CD4-positive, alpha-beta T cell (primary cell): ENCODE results near the gene VWA8. TPM values are rescaled to one million over a fixed set of nuclear protein-coding genes. Genes with fewer than 3 reads are reported as not detected.

Experiments used
- ATAC-seq: fragments of 200-7000 bp; cut with Tn5 transposase; one replicate; pipeline ENCODE4 v1.10.0; 2022; ENCODE audit warnings: mild to moderate bottlenecking; ENCODE audit not compliant: poor library complexity
- CTCF ChIA-PET: fragments of 350-600 bp; sonication (Branson Sonifier 250); formaldehyde crosslinking; loops from one replicate; lab custom pipeline; 2021; ENCODE audit warnings: antibody characterized with exemption, inconsistent platforms; lab: Charles Lee
- POLR2A ChIA-PET: fragments of 350-600 bp; sonication (Branson Sonifier 250); formaldehyde crosslinking; loops from one replicate; lab custom pipeline; 2021; ENCODE audit warnings: antibody characterized with exemption, inconsistent platforms; lab: Charles Lee
- DNase-seq, 14 experiments: peaks; one replicate each; pipeline ENCODE4 v3.0.0-alpha.2; 2013 to 2020; ENCODE audit warnings: mixed read lengths in 2 of 14
- H3K27ac ChIP-seq, 2 donors: one replicate each; pipeline versions ENCODE4 v1.5.1 to v1.7.0; 2013; ENCODE audit warnings: low read length in 2 of 2, low read depth in 1 of 2, mild to moderate bottlenecking in 1 of 2
- H3K27me3 ChIP-seq, 2 experiments: 1 replicate in 1 of 2; 2 replicates in 1 of 2; pipeline versions ENCODE4 v1.6.1 to v1.7.0; 2013; ENCODE audit warnings: low read length in 2 of 2, control low read depth in 1 of 2, mild to moderate bottlenecking in 1 of 2, moderate library complexity in 1 of 2; ENCODE audit not compliant: insufficient read depth in 2 of 2, control insufficient read depth in 1 of 2
- H3K36me3 ChIP-seq: one replicate; pipeline ENCODE4 v1.6.1; 2013; ENCODE audit warnings: low read length, control low read depth; ENCODE audit not compliant: insufficient read depth
- H3K4me1 ChIP-seq: one replicate; pipeline ENCODE4 v1.6.1; 2013; ENCODE audit warnings: low read length, control low read depth; ENCODE audit not compliant: insufficient read depth
- H3K4me3 ChIP-seq: one replicate; pipeline ENCODE4 v1.5.1; 2013; ENCODE audit warnings: mild to moderate bottlenecking, low read length, moderate library complexity
- H3K9me3 ChIP-seq, 2 experiments: 1 replicate in 1 of 2; 2 replicates in 1 of 2; pipeline versions ENCODE4 v1.6.1 to v1.7.0; 2013; ENCODE audit warnings: low read length in 2 of 2, mild to moderate bottlenecking in 2 of 2, control low read depth in 1 of 2, moderate library complexity in 1 of 2; ENCODE audit not compliant: control insufficient read depth in 1 of 2, insufficient read depth in 1 of 2
- H3K27ac Mint-ChIP-seq: one replicate; pipeline ENCODE4 v1.8.0; 2020; ENCODE audit warnings: mixed read lengths
- H3K27me3 Mint-ChIP-seq: one replicate; pipeline ENCODE4 v1.8.0; 2021; ENCODE audit warnings: mixed read lengths
- H3K36me3 Mint-ChIP-seq: one replicate; pipeline ENCODE4 v1.8.0; 2021; ENCODE audit warnings: low read depth, mixed read lengths
- H3K4me1 Mint-ChIP-seq: one replicate; pipeline ENCODE4 v1.8.0; 2021; ENCODE audit warnings: low read depth, mixed read lengths
- H3K4me3 Mint-ChIP-seq: one replicate; pipeline ENCODE4 v1.8.0; 2020; ENCODE audit warnings: mild to moderate bottlenecking, mixed read lengths
- H3K9me3 Mint-ChIP-seq: one replicate; pipeline ENCODE4 v1.8.0; 2020; ENCODE audit warnings: mixed read lengths
- intact Hi-C, 2 experiments: fragments of 100-400 bp; cut with DNase I in 1 of 2; cut with micrococcal nuclease in 1 of 2; formaldehyde crosslinking; loops; one replicate each; pipeline versions ENCODE4 v1.15.1 to v1.9.0; 2023 to 2025; cut with DNase I, micrococcal nuclease
- total RNA-seq, 174 experiments: library from RNA in 2 of 174; stranded (reverse) in 2 of 174; gene quantifications; one replicate each; pipeline ENCODE4 v1.2.3 and lab custom pipeline; 2021 to 2026
- TF ChIP-seq, protein P1 (sequence below): fragments of 200-600 bp; IDR thresholded peaks from one replicate; pipeline ENCODE4 v1.8.0; 2022; ENCODE audit warnings: antibody characterized with exemption, mild to moderate bottlenecking

Gene VWA8
- total RNA-seq, 2 experiments from 2014 or later: 18.7 to 19.0 TPM

GRCh38 chr13:41961466-41961760 is 504 bp upstream of the VWA8 start:
- Histone ChIP-seq H3K27ac (peak overlapping the region; percentile 39 to 82), H3K4me3 (peak overlapping the region; percentile 90), H3K9me3 (no peaks in the 10 kb centered on the region), H3K4me1 (peaks cover 21% of the 10 kb centered on the region), H3K36me3 (no peaks in the 10 kb centered on the region), H3K27me3 (no peaks in the 10 kb centered on the region)
- no peak for ATAC-seq
- Mint-ChIP-seq H3K36me3 (no peaks in the 10 kb centered on the region), H3K4me3 (peak overlapping the region; percentile 92), H3K27me3 (no peaks in the 10 kb centered on the region), H3K27ac (peak overlapping the region; percentile 94), H3K9me3 (no peaks in the 10 kb centered on the region), H3K4me1 (peaks cover 49% of the 10 kb centered on the region)
- intact Hi-C loops: loop anchor here (5.0 kb wide), 2 partner anchors 86 to 311 kb away; partner anchors contain the start of genes AKAP11 (in 1 of the 2) and DGKH (in 1 of the 2)
- ChIA-PET CTCF (no interaction called here), POLR2A (interaction anchor here (0.6 to 2.3 kb wide), 10 partner anchors 9 to 86 kb away, joined by 3 to 13 read pairs (median 5); no protein-coding TSS in a partner anchor)
- no peak for DNase-seq
- TF ChIP-seq, protein P1, sequence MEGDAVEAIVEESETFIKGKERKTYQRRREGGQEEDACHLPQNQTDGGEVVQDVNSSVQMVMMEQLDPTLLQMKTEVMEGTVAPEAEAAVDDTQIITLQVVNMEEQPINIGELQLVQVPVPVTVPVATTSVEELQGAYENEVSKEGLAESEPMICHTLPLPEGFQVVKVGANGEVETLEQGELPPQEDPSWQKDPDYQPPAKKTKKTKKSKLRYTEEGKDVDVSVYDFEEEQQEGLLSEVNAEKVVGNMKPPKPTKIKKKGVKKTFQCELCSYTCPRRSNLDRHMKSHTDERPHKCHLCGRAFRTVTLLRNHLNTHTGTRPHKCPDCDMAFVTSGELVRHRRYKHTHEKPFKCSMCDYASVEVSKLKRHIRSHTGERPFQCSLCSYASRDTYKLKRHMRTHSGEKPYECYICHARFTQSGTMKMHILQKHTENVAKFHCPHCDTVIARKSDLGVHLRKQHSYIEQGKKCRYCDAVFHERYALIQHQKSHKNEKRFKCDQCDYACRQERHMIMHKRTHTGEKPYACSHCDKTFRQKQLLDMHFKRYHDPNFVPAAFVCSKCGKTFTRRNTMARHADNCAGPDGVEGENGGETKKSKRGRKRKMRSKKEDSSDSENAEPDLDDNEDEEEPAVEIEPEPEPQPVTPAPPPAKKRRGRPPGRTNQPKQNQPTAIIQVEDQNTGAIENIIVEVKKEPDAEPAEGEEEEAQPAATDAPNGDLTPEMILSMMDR: no peak

DNA sequence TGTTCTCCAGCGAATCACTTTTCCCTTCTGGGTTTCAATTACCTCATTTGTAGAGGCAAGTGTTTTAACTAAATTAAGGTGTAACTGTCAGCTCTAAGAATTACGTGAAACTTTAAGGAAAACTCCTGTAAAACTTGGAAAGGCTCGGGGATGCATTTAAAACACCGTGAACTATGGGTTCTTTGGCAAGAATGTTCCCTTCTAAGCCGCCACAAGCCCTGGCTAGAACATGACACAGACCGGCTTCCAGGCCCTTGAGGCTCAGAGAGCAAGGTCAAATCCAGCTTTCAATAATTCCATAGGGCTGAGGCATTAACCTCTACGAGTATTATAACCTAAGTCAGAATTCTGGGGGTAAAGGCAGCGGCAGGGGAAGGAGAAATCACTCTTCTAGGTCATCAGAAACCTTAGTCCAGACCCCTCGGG is 685 bp downstream of the VWA8 start:
- Histone ChIP-seq H3K9me3 (no peaks in the 10 kb centered on the region), H3K27ac (peak overlapping the region in 1 of 2 donors; percentile 39), H3K36me3 (no peaks in the 10 kb centered on the region), H3K4me3 (peak overlapping the region; percentile 90), H3K27me3 (no peaks in the 10 kb centered on the region), H3K4me1 (peaks cover 21% of the 10 kb centered on the region)
- H3K4me3 Mint-ChIP-seq: peak overlapping the region; percentile 92
- peak overlapping the region; percentile 94 for H3K27ac Mint-ChIP-seq
- H3K36me3 Mint-ChIP-seq: no peaks in the 10 kb centered on the region
- no peaks in the 10 kb centered on the region for H3K27me3 Mint-ChIP-seq
- TF ChIP-seq, protein P1: no peak
- peaks cover 57% of the 10 kb centered on the region for H3K4me1 Mint-ChIP-seq
- intact Hi-C loops: loop anchor here (1.0 to 5.0 kb wide), 3 partner anchors 44 to 312 kb away; partner anchors contain the start of genes AKAP11 (in 1 of the 2) and DGKH (in 1 of the 2)
- peak; percentile 4 for ATAC-seq
- peak in 3 of 14 experiments; percentile 11 to 14 (median 12) for DNase-seq
- no peaks in the 10 kb centered on the region for H3K9me3 Mint-ChIP-seq
- ChIA-PET POLR2A (interaction anchor here (0.6 to 2.3 kb wide), 9 partner anchors 10 to 88 kb away, joined by 3 to 13 read pairs (median 5); partner anchors contain the start of gene DGKH), CTCF (interaction anchor here (1.3 kb wide), 1 partner anchor 79 kb away, joined by 3 read pairs; no protein-coding TSS in a partner anchor)

GRCh38 chr13:41956272-41956671 is 4.6 kb downstream of the VWA8 start:
- no peaks in the 10 kb centered on the region for H3K27me3 ChIP-seq
- no peak overlapping the region for H3K27ac ChIP-seq
- DNase-seq (no peak), ATAC-seq (no peak)
- intact Hi-C loops: no loop called here
- Mint-ChIP-seq H3K4me1 (peaks cover 76% of the 10 kb centered on the region), H3K27me3 (no peaks in the 10 kb centered on the region), H3K9me3 (no peaks in the 10 kb centered on the region), H3K27ac (no peak overlapping the region), H3K36me3 (peaks cover 4% of the 10 kb centered on the region), H3K4me3 (no peak overlapping the region)
- H3K4me1 ChIP-seq: peaks cover 16% of the 10 kb centered on the region
- ChIA-PET CTCF (interaction anchor here (1.0 kb wide), 1 partner anchor 8 kb away, joined by 3 read pairs; no protein-coding TSS in a partner anchor), POLR2A (no interaction called here)
- H3K4me3 ChIP-seq: no peak overlapping the region
- TF ChIP-seq, protein P1: no peak
- H3K9me3 ChIP-seq: no peaks in the 10 kb centered on the region
- no peaks in the 10 kb centered on the region for H3K36me3 ChIP-seq
